Measurements from ENCODE around the gene ATOX1.
A peak's percentile ranks its signal among the peaks of the same experiment; 100 is the strongest.

The ATOX1 gene

GRCh38 chr5:151724360-151724759, 34.1 kb downstream of the ATOX1 start:
- peaks cover 37% of the 10 kb centered on the region for H3K4me1 Mint-ChIP-seq
- H3K4me3 Mint-ChIP-seq = no peak overlapping the region
- H3K9me3 Mint-ChIP-seq = peaks cover 9% of the 10 kb centered on the region
- peak overlapping the region in 2 of 3 experiments; percentile 65 to 69 for H3K27ac Mint-ChIP-seq
- peaks cover 4% of the 10 kb centered on the region for H3K36me3 Mint-ChIP-seq (ENCODE audit: low read depth)
- no peaks in the 10 kb centered on the region for H3K27me3 Mint-ChIP-seq (ENCODE audit: low read depth)
- TF ChIP-seq CTCF (IDR thresholded peaks at IDR 0.05; ENCODE audit: unreplicated experiment in 3 of 3) = no peak

GRCh38 chr5:151722546-151722945, 35.9 kb downstream of the ATOX1 start:
- H3K36me3 Mint-ChIP-seq (ENCODE audit: low read depth) = no peaks in the 10 kb centered on the region
- no peaks in the 10 kb centered on the region for H3K27me3 Mint-ChIP-seq (ENCODE audit: low read depth)
- H3K4me3 Mint-ChIP-seq = no peak overlapping the region
- peaks cover 51% of the 10 kb centered on the region for H3K4me1 Mint-ChIP-seq
- no peak for TF ChIP-seq CTCF (IDR thresholded peaks at IDR 0.05; ENCODE audit: unreplicated experiment in 3 of 3)
- H3K9me3 Mint-ChIP-seq = no peaks in the 10 kb centered on the region
- H3K27ac Mint-ChIP-seq = peak overlapping the region in 1 of 3 experiments; percentile 90

GRCh38 chr5:151721812-151722391, 36.5 kb downstream of the ATOX1 start:
- H3K27ac Mint-ChIP-seq = peak overlapping the region in 2 of 3 experiments; percentile 90 to 94
- no peaks in the 10 kb centered on the region for H3K9me3 Mint-ChIP-seq
- H3K4me1 Mint-ChIP-seq = peaks cover 54% of the 10 kb centered on the region
- no peak overlapping the region for H3K4me3 Mint-ChIP-seq
- H3K36me3 Mint-ChIP-seq (ENCODE audit: low read depth) = no peaks in the 10 kb centered on the region
- H3K27me3 Mint-ChIP-seq (ENCODE audit: low read depth) = no peaks in the 10 kb centered on the region
- no peak for TF ChIP-seq CTCF (IDR thresholded peaks at IDR 0.05; ENCODE audit: unreplicated experiment in 3 of 3)

GRCh38 chr5:151721087-151721646, 37.3 kb downstream of the ATOX1 start:
- Mint-ChIP-seq H3K27me3 (ENCODE audit: low read depth) (no peaks in the 10 kb centered on the region), H3K4me3 (no peak overlapping the region), H3K4me1 (peaks cover 49% of the 10 kb centered on the region), H3K36me3 (ENCODE audit: low read depth) (no peaks in the 10 kb centered on the region), H3K27ac (peak overlapping the region; percentile 63 to 94 (median 90)), H3K9me3 (no peaks in the 10 kb centered on the region)
- no peak for TF ChIP-seq CTCF (IDR thresholded peaks at IDR 0.05; ENCODE audit: unreplicated experiment in 3 of 3)

- no peaks in the 10 kb centered on the region for H3K9me3 Mint-ChIP-seq
- peak overlapping the region in 2 of 3 experiments; percentile 90 to 94 for H3K27ac Mint-ChIP-seq
- TF ChIP-seq CTCF (IDR thresholded peaks at IDR 0.05; ENCODE audit: unreplicated experiment in 3 of 3) = no peak
- no peaks in the 10 kb centered on the region for H3K36me3 Mint-ChIP-seq (ENCODE audit: low read depth)
- H3K4me3 Mint-ChIP-seq = no peak overlapping the region
- peaks cover 55% of the 10 kb centered on the region for H3K4me1 Mint-ChIP-seq
- H3K27me3 Mint-ChIP-seq (ENCODE audit: low read depth) = no peaks in the 10 kb centered on the region
These were observed 38.2 kb downstream of the ATOX1 start for GRCh38 chr5:151720215-151720614.

Data from nephron (organoid).